Right lobe of liver (tissue), 4 donors: ENCODE measurements around the gene MRPL20.

Experiments used
- CTCF ChIP-seq, 4 donors: fragments of 200-600 bp in 3 of 4; fragments of 450-650 bp in 1 of 4; IDR thresholded peaks; one replicate each; pipeline versions ENCODE4 v1.5.1 to v1.8.0; 2016 to 2022; ENCODE audit warnings: antibody characterized with exemption in 4 of 4, mild to moderate bottlenecking in 2 of 4
- POLR2A ChIP-seq: fragments of 450-650 bp; IDR thresholded peaks from one replicate; pipeline ENCODE4 v1.6.1; 2017; ENCODE audit warnings: antibody characterized with exemption, mild to moderate bottlenecking
- donor health status: DM: no; HTN: no; CAD: no.
- donor health status: DM: no; HTN: no; CAD: no.
- donor health status: DM: no; HTN: yes; CAD: no.

GRCh38 chr1:1399872-1400575 is 7.1 kb downstream of the MRPL20 start:
- TF ChIP-seq CTCF (IDR thresholded peaks at IDR 0.05) (no peak), POLR2A (no peak)
